HEK293 (cell line): ENCODE results near the gene ADAMTS16.

Experiments used
- CTCF ChIA-PET: fragments of 350-600 bp; formaldehyde crosslinking; extraction: SDS; loops from one replicate; lab custom pipeline; 2021; ENCODE audit warnings: antibody characterized with exemption; lab: Yijun Ruan, JAX
- POLR2A ChIA-PET: fragments of 300-600 bp; formaldehyde crosslinking; extraction: SDS; loops from one replicate; lab custom pipeline; 2020; ENCODE audit warnings: antibody characterized with exemption, inconsistent platforms; lab: Yijun Ruan, JAX
- H3K27ac ChIP-seq: fragments of 200-500 bp; sonication (Bioruptor generic); 2 replicates; pipeline ENCODE4 v1.5.1; 2014; ENCODE audit warnings: low read depth, low read length, control low read depth, inconsistent platforms; ENCODE audit errors: extremely low read depth
- H3K36me3 ChIP-seq, 2 experiments: fragments of 200-500 bp in 1 of 2; sonication (Bioruptor generic) in 1 of 2; 1 replicate in 1 of 2; 2 replicates in 1 of 2; pipeline ENCODE4 v1.5.1; 2014 to 2017; ENCODE audit warnings: inconsistent platforms in 2 of 2, low read length in 2 of 2; ENCODE audit not compliant: control insufficient read depth in 2 of 2, insufficient read depth in 1 of 2
- H3K4me1 ChIP-seq: fragments of 200-500 bp; sonication (Bioruptor generic); 2 replicates; pipeline ENCODE4 v1.5.1; 2014; ENCODE audit warnings: mild to moderate bottlenecking, low read length, inconsistent platforms; ENCODE audit not compliant: control insufficient read depth, insufficient read depth
- H3K4me3 ChIP-seq: 2 replicates; pipeline ENCODE4 v1.5.1; 2011; ENCODE audit warnings: low read depth, mild to moderate bottlenecking, control low read depth, low read length, moderate library complexity
- H3K9me3 ChIP-seq: fragments of 200-500 bp; sonication (Bioruptor generic); 2 replicates; pipeline ENCODE4 v1.5.1; 2014; ENCODE audit warnings: low read depth, low read length, inconsistent platforms; ENCODE audit not compliant: control insufficient read depth, insufficient read depth
- KLF9 ChIP-seq: fragments of 450-650 bp; formaldehyde crosslinking; IDR thresholded peaks from 2 replicates; pipeline ENCODE4 v1.5.1; 2016; ENCODE audit warnings: missing biosample characterization, missing genetic modification characterization, low read depth
- MZF1 ChIP-seq: fragments of 450-650 bp; formaldehyde crosslinking; IDR thresholded peaks from 2 replicates; pipeline ENCODE4 v1.5.1; 2017; ENCODE audit warnings: missing biosample characterization, missing genetic modification characterization, borderline replicate concordance
- SCRT2 ChIP-seq: fragments of 450-650 bp; formaldehyde crosslinking; IDR thresholded peaks from 2 replicates; pipeline ENCODE4 v1.5.1; 2016; ENCODE audit warnings: missing biosample characterization, missing genetic modification characterization
- ZBTB44 ChIP-seq: fragments of 450-650 bp; IDR thresholded peaks from 2 replicates; pipeline ENCODE4 v1.5.1; 2018; ENCODE audit warnings: missing biosample characterization, mild to moderate bottlenecking, missing genetic modification characterization
- ZFHX2 ChIP-seq: fragments of 450-650 bp; formaldehyde crosslinking; conservative IDR thresholded peaks from 2 replicates; pipeline ENCODE4 v1.5.1; 2016; ENCODE audit warnings: missing biosample characterization, missing genetic modification characterization
- ZFP41 ChIP-seq: fragments of 450-650 bp; formaldehyde crosslinking; IDR thresholded peaks from 2 replicates; pipeline ENCODE4 v1.5.1; 2016; ENCODE audit warnings: missing biosample characterization, missing genetic modification characterization, borderline replicate concordance
- ZNF10 ChIP-seq: fragments of 450-650 bp; formaldehyde crosslinking; IDR thresholded peaks from 2 replicates; pipeline ENCODE4 v1.5.1; 2017; ENCODE audit warnings: missing biosample characterization, missing genetic modification characterization
- ZNF133 ChIP-seq: fragments of 450-650 bp; formaldehyde crosslinking; IDR thresholded peaks from 2 replicates; pipeline ENCODE4 v1.5.1; 2016; ENCODE audit warnings: missing biosample characterization, missing genetic modification characterization
- ZNF157 ChIP-seq: fragments of 450-650 bp; formaldehyde crosslinking; IDR thresholded peaks from 2 replicates; pipeline ENCODE4 v1.5.1; 2016; ENCODE audit warnings: missing biosample characterization, missing genetic modification characterization
- ZNF174 ChIP-seq: fragments of 450-650 bp; formaldehyde crosslinking; IDR thresholded peaks from 2 replicates; pipeline ENCODE4 v1.5.0; 2017; ENCODE audit warnings: missing biosample characterization, mild to moderate bottlenecking, missing genetic modification characterization
- ZNF292 ChIP-seq: fragments of 450-650 bp; formaldehyde crosslinking; IDR thresholded peaks from 2 replicates; pipeline ENCODE4 v1.5.1; 2016; ENCODE audit warnings: low read depth, missing biosample characterization, missing genetic modification characterization, borderline replicate concordance
- ZNF521 ChIP-seq: fragments of 450-650 bp; formaldehyde crosslinking; IDR thresholded peaks from 2 replicates; pipeline ENCODE4 v1.5.1; 2017; ENCODE audit warnings: missing biosample characterization, mild to moderate bottlenecking, missing genetic modification characterization
- ZNF571 ChIP-seq: fragments of 450-650 bp; formaldehyde crosslinking; IDR thresholded peaks from 2 replicates; pipeline ENCODE4 v1.5.0; 2017; ENCODE audit warnings: missing biosample characterization, missing genetic modification characterization
- ZNF639 ChIP-seq: fragments of 450-650 bp; formaldehyde crosslinking; IDR thresholded peaks from 2 replicates; pipeline ENCODE4 v1.5.1; 2016; ENCODE audit warnings: missing biosample characterization, missing genetic modification characterization
- ZNF776 ChIP-seq: fragments of 450-650 bp; formaldehyde crosslinking; IDR thresholded peaks from 2 replicates; pipeline ENCODE4 v1.5.0; 2017; ENCODE audit warnings: missing biosample characterization, missing genetic modification characterization, borderline replicate concordance
- ZNF791 ChIP-seq: fragments of 450-650 bp; formaldehyde crosslinking; IDR thresholded peaks from 2 replicates; pipeline ENCODE4 v1.5.1; 2016; ENCODE audit warnings: missing biosample characterization, missing genetic modification characterization
- ZNF830 ChIP-seq: fragments of 450-650 bp; IDR thresholded peaks from 2 replicates; pipeline ENCODE4 v1.5.0; 2018; ENCODE audit warnings: missing biosample characterization, missing genetic modification characterization, low read depth, mild to moderate bottlenecking, moderate library complexity
- ZNF843 ChIP-seq: fragments of 450-650 bp; formaldehyde crosslinking; IDR thresholded peaks from 2 replicates; pipeline ENCODE4 v1.5.1; 2016; ENCODE audit warnings: missing biosample characterization, missing genetic modification characterization
- ZSCAN23 ChIP-seq: fragments of 450-650 bp; formaldehyde crosslinking; IDR thresholded peaks from 2 replicates; pipeline ENCODE4 v1.5.1; 2016; ENCODE audit warnings: missing biosample characterization, missing genetic modification characterization
- TF ChIP-seq, protein P1 (sequence below): fragments of 450-650 bp; formaldehyde crosslinking; conservative IDR thresholded peaks from 2 replicates; pipeline ENCODE4 v1.5.1; 2016; ENCODE audit warnings: low read depth, missing biosample characterization, missing genetic modification characterization

Gene ADAMTS16

GRCh38 chr5:5218396-5218795 is 78.3 kb downstream of the ADAMTS16 start (continued):
- no peak for TF ChIP-seq ZNF133 (tag by site-specific recombination)
- TF ChIP-seq ZNF174 (tag by site-specific recombination): no peak
- no peak for TF ChIP-seq ZNF830 (tag by site-specific recombination)
- TF ChIP-seq ZSCAN23: no peak
- TF ChIP-seq ZNF639 (tag by site-specific recombination): no peak
- no peak for TF ChIP-seq ZNF521 (tag by site-specific recombination)
- TF ChIP-seq ZNF292 (tag by site-specific recombination): no peak

DNA sequence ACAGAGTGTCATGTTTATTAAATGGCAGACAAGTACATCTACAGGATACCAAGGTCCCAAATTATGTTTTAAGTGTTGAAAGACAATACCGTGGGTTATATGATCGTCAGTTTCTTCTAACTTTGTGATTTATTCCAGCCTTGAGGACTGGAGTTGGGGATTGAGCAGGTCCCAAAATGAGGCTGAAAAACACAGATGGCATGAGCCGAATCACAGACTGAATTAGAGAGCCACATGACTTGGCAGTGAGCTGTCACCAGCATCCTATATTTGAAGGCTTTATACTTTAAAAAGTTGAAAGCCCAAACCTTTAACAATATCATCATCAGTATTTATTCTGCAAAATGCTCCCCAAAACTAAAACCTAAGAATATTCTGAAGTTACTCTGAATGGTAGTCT is 79.4 kb downstream of the ADAMTS16 start:
- no peaks in the 10 kb centered on the region for H3K9me3 ChIP-seq
- CTCF ChIA-PET: no interaction called here
- POLR2A ChIA-PET: no interaction called here

DNA sequence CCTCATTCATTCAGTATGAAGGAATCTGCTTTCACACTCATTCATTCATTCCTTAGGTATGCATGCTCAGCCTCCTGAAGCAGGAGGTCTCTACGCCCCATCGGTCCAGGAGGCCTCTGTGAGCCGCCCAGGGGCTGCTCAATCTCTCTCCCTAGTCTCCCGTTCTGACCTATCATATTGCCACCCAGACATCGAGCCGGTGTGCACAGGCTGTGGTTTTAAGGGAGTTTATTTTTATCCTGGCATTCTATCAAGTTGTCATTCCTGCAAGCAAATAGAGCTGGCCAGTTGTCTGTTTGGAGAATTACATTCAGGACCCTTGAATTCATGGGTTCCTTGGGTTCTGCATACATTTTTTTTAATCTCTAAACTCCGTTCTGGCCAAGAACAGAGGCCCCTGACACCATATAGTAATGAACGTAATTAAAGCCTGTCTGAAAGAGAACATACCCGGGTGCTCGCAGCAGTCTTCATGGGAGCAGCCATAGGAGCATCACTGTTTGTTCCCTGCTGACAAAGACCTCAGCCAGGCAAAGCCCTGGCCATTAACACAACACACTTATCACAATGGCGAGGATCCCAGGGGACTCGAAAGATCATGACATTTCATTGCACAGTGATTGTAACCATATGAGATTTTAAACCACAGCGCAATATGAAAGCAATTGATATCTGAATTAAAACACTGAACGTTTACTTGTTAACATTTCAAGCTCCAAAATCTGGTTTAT is 80.9 kb downstream of the ADAMTS16 start:
- ChIA-PET CTCF (no interaction called here), POLR2A (no interaction called here)
- Histone ChIP-seq H3K36me3 (no peaks in the 10 kb centered on the region), H3K9me3 (no peaks in the 10 kb centered on the region), H3K27ac (no peak overlapping the region), H3K4me1 (0 out of 2 replicates have a peak, but pooled peaks cover 3% of the 10 kb centered on the region), H3K4me3 (no peak overlapping the region)
- TF ChIP-seq ZNF521 (tag by site-specific recombination) (no peak), SCRT2 (tag by site-specific recombination) (no peak), ZNF843 (no peak), ZFP41 (tag by site-specific recombination) (no peak)

More for the DNA sequence above, 79.4 kb downstream of the ADAMTS16 start:
- Histone ChIP-seq H3K4me3 (no peak overlapping the region), H3K4me1 (0 out of 2 replicates have a peak, but pooled peaks cover 3% of the 10 kb centered on the region), H3K36me3 (no peaks in the 10 kb centered on the region), H3K27ac (no peak overlapping the region)
- TF ChIP-seq ZNF791 (tag by site-specific recombination) (no peak), ZNF157 (tag by site-specific recombination) (no peak), KLF9 (tag by site-specific recombination) (no peak), MZF1 (tag by site-specific recombination) (no peak), ZFHX2 (tag by site-specific recombination) (no peak), ZNF776 (no peak), ZNF571 (no peak), ZNF10 (no peak), ZBTB44 (tag by site-specific recombination) (no peak)
- TF ChIP-seq, protein P1, sequence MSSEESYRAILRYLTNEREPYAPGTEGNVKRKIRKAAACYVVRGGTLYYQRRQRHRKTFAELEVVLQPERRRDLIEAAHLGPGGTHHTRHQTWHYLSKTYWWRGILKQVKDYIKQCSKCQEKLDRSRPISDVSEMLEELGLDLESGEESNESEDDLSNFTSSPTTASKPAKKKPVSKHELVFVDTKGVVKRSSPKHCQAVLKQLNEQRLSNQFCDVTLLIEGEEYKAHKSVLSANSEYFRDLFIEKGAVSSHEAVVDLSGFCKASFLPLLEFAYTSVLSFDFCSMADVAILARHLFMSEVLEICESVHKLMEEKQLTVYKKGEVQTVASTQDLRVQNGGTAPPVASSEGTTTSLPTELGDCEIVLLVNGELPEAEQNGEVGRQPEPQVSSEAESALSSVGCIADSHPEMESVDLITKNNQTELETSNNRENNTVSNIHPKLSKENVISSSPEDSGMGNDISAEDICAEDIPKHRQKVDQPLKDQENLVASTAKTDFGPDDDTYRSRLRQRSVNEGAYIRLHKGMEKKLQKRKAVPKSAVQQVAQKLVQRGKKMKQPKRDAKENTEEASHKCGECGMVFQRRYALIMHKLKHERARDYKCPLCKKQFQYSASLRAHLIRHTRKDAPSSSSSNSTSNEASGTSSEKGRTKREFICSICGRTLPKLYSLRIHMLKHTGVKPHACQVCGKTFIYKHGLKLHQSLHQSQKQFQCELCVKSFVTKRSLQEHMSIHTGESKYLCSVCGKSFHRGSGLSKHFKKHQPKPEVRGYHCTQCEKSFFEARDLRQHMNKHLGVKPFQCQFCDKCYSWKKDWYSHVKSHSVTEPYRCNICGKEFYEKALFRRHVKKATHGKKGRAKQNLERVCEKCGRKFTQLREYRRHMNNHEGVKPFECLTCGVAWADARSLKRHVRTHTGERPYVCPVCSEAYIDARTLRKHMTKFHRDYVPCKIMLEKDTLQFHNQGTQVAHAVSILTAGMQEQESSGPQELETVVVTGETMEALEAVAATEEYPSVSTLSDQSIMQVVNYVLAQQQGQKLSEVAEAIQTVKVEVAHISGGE: no peak
